H1 (cell line): ENCODE results near the gene CLUH.

Source experiments
- CTCF ChIP-seq, 3 experiments: IDR thresholded peaks; 1 replicate in 2 of 3; 2 replicates in 1 of 3; pipeline versions ENCODE4 v1.5.1 to v1.6.1; 2011; ENCODE audit warnings: low read length in 3 of 3, mild to moderate bottlenecking in 3 of 3, inconsistent platforms in 2 of 3, low read depth in 1 of 3, moderate library complexity in 1 of 3; ENCODE audit not compliant: insufficient read depth in 1 of 3; ENCODE audit errors: control extremely low read depth in 1 of 3
- GABPA ChIP-seq: IDR thresholded peaks from 2 replicates; pipeline ENCODE4 v1.6.1; 2011; ENCODE audit warnings: mild to moderate bottlenecking, low read length, moderate library complexity, borderline replicate concordance; ENCODE audit not compliant: insufficient read depth
- PHF8 ChIP-seq: fragments of 200-600 bp; sonication (generic); conservative IDR thresholded peaks from 2 replicates; pipeline ENCODE4 v1.7.1; 2012; ENCODE audit warnings: low read depth, mild to moderate bottlenecking, inconsistent platforms, low read length, moderate library complexity
- RBBP5 ChIP-seq: IDR thresholded peaks from 2 replicates; pipeline ENCODE4 v1.7.1; 2012; ENCODE audit warnings: low read depth, mild to moderate bottlenecking, inconsistent platforms, low read length, moderate library complexity, borderline replicate concordance
- RFX5 ChIP-seq: IDR thresholded peaks from 2 replicates; pipeline ENCODE4 v1.6.1; 2011; ENCODE audit warnings: low read depth, low read length, improper control_type of control experiment, borderline replicate concordance

GRCh38 chr17:2749784-2750181, 38.2 kb upstream of the CLUH start:
- TF ChIP-seq RBBP5 (no peak; the same call in 1 of the 2 replicates), PHF8 (no peak), RFX5 (no peak), CTCF (IDR thresholded peaks at IDR 0.05; ENCODE audit: control extremely low read depth in 1 of 3, insufficient read depth in 1 of 3, low read depth in 1 of 3, low read length in 3 of 3) (no peak), GABPA (peak; percentile 69; the same call in 1 of the 2 replicates)
